SK-N-DZ (cell line): ENCODE data around the gene SMAP1.

ENCODE experiments used
- DNase-seq: peaks from one replicate; pipeline ENCODE4 v3.0.0-alpha.2; 2015; ENCODE audit warnings: low spot score

SMAP1 gene

DNA sequence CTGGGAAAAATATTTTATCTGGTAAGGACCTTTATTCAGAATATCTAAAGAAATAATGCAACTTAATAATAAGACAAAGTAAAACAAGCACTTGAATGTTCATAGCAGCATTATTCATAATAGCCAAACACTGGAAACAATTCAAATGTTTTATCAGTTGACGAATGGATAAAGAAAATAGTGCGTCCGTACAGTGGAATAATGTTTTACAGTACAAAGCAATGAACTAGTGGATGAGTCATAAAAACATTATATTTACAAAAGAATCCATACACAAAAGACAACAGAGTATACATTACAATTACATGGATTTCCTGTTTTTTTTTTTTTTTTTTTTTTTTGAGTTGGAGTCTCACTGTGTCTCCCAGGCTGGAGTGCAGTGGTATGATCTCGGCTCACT is 12.7 kb downstream of the SMAP1 start:
- DNase-seq: no peak

DNA sequence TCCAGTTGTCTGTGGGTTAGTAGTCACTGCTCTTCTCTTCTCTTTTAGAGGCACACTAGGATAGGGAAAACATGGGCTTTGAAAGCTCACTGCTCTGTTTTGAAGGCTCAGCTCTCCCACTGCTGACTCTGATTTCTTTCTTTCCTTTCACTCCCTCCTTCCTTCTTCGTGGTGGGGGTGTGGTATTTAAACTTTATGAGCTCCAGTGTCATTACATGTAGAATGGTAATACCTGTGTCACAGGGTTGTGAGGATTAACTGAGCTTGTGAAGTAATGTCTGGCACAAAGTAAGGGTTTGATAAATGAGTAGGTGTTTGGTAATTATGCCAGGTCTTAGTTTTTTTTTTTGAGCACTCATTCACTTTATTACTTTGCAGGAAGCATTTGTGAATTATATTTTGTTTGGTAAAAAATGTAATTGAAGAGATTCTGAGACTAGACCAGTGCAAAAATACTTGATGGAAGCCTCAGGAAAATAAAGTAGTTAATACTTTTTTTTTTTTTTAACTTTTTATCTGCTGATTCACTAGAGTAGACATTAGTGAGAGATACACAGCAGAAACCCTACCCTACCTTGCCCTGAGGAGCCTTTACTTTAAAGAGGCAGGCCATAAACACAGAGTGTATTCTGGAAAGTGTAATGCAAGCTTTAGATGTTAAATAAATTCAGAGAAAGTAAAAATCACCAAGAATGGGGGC is 17.3 kb downstream of the SMAP1 start:
- no peak for DNase-seq

DNA sequence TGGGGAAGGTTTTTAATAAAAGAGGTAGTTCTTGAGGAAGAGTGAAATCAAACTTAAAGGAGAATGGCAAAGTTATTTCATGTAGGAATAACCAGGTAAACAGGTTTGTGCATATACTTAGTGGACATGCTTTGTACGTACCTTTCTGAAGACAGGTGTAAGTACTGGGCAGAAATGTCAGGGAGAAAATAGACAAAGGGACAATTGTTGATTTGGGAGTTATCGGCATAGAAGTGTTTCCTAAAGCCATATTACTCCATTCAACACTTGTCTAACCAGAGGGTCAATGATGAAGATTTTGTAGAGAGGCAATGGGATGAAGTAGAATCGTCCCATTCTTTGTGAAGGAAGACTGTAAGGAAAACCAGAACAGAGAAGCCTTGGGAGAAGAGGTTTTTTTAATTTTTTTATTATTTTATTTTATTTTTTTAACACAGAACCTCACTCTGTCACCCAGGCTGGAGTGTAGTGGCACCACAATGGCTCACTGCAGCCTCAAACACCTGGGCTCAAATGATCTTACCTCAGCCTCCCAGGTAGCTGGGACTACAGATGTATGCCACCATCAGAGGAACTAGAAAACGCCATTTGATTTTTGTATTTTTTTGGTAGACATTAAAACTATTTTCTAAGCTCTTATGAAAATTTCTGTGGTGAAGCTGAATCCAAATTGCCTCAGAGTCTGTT is 18.0 kb downstream of the SMAP1 start:
- DNase-seq: no peak

DNA sequence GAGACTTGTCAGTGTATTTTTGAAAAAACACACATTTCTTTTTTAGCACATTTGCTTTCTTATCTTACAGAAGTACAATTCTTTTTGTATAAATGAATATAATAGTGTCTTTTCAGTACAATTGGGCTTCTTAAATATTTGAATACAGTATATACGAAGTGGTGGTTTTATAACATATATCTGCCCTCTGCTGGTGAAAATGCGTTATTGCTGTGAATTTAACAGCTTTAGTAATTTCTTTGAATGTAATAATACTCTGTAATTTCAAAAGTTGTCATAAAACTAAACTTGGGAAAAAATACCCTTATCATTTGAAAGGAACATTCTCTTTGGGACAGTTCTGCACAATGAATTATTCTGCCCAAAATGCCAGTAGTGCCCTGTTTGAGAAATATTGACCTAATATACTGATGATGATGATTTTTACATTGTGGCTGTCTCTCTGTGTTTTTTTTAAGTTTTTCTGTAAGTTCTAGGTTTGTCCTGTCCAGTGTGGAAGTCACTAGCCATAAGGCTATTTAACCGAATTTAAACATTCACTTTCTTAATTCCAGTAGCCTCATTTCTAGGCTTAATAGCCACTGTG is 19.0 kb downstream of the SMAP1 start:
- peak; percentile 37 for DNase-seq

DNA sequence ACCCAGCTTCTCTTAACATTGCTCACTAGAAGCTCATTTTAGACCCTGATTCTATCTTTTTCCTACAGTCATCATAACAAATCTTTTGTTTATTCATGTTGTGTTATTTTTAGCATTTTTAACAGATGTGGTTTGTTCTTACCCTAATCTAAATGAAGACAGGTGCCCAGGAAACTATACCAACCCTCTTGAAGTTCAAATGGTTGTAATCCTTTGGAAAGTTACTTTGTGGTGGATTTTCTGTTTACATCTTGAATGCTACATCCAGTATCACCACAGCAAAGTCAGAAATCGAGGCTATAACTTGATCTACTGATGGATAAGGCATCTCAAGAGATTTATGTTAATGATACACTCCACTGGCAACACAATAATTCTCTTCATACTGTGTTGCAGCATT is 26.2 kb downstream of the SMAP1 start:
- no peak for DNase-seq

DNA sequence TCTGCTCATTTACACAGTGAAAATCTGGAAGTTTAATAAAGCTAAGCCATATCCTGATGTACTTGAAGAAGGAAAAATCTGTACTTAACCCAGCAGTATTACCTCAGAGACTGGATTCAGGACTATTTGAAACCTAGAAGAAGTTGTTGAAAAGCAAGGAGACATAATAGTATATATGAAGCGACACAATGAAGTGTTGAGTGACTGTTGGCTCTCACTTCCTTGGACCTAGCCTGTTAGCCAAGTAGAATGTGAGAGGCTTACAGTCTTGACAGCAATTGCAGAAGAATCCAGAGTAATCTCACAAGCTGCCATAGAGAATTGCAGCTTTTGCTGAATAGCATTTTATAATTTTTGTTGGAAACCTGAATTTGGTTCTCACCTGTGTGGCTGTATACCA is 26.7 kb downstream of the SMAP1 start:
- DNase-seq: no peak

DNA sequence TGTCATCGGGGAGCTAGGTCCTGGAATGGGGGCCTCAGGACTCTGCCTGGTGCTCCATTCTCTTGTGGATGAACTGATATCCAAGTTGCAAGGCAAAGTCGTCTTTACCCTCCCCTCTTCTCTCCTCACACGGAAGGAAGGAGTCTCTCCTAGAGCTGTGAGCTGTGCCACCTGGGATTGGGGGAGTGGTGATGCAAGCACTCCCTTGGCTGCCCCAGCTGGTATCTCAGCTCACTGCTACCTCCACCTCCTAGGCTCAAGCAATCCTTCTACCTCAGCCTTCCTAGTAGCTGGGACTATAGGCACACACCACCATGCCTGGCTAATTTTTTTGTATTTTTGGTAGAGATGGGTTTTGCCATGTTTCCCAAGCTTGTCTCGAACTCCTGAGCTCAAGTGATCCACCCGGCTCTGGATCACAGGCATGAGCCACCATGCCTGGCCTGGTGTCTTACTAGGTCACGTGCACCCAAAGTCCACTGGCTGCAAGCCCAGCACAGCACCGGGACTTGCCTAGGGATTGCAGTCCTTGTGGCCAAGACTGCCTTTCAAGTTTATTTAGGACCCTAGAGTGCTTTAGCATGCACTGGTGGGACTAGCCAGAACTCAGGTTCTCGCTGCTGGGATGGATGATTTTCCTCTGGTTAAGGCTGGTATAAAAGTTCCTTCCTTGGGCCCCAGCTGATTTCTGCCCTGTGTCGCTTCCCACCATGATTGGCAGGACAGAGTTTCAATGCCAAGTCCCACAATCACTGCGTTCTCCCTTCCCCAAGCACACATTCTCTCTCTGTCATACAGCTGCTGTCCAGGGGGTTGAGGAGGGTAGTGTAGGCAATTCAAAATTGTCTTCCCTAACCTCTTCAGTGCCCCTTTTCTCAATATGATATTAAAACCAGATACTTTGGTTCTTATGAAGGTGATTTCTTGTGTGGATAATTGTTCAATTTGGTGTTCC is 33.5 kb downstream of the SMAP1 start:
- no peak for DNase-seq

DNA sequence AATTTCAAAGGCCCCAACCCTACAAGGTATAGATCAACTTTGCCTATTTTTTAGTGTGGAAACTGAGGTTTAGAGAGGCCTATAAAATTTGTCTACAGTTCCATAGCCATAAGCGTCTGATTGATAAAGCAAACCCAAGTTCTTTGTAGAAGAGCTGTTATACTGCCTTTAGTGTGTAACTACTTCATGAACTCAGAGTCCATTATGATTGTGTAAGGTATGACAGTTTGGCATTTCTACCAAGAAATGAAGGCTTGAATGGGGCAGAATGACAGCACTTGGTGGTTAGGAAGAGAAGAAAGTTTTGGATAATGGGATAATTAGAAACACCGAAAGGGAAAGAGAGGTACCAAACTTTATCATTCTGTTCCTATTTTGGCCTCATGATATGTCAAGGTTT is 38.1 kb downstream of the SMAP1 start:
- no peak for DNase-seq

DNA sequence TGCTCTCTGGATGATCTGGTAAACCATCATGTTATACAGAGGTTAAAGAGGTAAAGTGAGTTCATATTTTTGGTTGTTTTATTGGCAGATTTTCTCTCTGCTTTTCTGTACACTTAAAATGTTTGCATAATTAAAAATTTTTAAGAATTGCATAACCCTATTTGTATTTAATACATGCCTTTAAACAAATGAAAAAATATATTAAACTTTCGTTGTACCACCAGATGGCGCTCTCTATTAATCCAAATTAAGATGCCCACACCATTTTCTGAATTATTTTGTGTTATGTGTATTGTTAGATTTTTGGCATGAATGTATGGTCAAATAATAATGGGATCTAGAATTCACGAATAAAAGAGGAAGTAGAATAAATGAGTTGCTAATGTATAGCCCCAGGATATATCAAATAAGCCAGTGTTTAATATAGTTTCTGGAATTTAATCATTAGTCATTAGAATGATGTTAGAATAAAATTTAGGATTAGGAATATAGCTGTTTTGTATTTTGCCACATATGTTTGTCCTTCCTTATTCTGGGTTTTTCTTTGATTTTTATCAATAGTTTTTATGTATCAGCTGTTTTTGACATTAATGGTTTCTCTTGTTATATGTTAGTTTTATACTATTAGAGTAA is 38.9 kb downstream of the SMAP1 start:
- DNase-seq: peak; percentile 43

DNA sequence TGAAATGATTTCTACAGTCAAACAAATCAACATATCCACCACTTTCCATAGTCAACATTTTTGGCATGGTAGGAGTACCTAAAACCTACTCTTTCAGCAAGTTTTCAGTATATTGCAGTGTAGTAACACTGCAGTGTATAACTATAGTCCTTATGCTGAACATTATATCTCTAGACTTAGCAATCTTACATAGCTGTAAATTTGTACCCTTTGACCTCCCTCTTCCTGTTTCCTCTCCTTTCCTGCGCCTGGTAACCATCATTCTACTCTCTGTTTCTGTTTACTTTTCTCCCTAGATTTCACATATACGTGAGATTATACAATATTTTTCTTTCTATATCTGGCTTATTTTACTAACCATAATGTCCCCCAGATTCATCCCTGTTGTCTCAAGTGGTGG is 40.2 kb downstream of the SMAP1 start:
- no peak for DNase-seq

DNA sequence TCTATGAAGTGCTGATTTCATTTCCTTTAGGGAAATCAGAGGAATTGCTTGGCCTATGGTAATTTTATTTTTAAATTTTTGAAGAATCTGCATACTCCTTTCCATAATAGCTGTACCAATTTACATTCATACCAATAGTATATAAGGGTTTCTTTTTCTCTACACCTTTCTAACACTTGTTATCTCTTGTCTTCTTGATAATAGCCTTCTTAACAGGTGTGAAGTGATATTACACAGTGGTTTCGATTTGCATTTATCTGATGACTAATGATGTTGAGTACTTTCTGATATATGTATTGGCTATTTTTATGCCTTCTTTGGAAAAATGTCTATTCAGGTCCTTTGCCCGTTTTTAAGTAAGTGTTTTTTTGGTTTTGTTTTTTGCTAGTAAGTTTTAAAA is 40.8 kb downstream of the SMAP1 start:
- no peak for DNase-seq

DNA sequence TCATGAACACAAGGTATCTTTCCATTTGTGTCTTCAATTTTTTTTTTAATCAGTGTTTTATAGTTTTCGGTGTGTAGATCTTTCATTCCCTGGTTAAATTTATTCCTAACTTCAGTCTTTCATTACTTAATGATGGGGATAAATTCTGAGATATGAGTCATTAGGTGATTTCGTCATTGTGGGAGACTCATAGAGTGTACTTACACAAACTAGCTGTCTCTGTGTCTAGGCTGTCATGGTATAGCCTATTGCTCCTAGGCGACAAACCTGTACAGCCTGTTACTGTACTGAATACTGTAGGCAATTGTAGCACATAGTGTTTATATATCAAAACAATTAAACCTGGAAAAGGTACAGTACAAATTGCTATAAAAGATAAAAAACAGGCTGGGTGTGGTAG is 42.1 kb downstream of the SMAP1 start:
- DNase-seq: no peak

DNA sequence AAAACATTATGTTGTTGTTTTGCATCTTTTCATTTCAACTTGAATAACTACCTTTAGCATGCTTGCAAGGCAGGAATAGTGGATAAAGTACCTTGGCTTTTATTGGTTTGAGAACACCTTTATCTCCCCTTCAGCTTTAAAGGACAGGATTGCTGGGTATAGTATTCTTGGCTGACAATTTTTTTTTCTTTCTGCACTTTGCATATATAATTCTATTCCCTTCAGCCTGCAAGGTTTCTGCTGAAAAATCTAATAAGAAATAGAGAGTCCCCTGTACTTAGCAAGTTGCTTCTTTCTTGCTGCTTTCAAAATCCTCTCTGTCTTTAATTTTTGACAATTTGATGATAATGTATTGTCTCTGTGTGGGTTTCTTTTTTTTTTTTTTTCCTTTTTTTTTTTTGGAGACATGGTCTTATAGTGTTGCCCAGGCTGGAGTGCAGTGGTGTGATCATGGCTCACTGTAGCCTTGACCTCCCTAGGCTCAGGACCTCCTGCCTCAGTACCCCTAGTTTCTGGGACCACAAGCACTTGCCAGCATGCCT is 47.1 kb downstream of the SMAP1 start:
- no peak for DNase-seq

DNA sequence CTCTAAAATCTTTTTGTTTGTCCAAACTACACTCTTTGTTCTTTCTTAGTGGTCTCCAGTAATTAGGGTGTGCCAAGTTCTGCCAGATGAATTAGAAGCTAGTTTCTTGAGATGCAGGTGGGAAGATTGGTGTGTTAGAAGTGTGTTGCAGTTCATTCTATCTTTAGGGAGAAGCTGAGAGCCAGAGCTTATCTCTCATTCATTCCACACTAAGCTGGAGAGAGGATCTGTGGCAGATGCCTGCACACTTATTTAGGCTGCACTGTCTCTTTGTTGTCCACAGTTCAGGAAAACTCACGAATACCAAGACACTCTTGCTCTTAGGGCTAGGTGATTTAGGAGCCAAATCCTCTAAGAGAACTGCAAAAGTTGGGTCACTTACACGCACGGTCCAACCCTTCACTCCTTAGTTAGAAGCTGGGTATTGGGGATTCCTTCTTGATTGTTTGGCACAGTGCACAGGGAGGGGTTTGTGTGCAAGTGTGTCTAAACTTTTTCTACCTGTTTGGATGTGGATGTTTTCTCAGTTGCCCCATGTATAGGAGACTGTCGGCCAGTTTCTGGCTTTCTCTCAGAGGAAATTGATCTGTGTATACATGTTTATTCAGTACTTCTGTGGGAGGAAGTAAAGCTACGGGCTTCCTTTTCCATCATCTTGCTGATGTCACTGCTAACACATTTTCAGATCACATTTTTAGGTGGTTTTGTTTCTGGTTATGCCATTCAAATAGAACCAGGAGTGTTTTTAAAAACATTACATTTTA is 49.5 kb downstream of the SMAP1 start:
- no peak for DNase-seq

DNA sequence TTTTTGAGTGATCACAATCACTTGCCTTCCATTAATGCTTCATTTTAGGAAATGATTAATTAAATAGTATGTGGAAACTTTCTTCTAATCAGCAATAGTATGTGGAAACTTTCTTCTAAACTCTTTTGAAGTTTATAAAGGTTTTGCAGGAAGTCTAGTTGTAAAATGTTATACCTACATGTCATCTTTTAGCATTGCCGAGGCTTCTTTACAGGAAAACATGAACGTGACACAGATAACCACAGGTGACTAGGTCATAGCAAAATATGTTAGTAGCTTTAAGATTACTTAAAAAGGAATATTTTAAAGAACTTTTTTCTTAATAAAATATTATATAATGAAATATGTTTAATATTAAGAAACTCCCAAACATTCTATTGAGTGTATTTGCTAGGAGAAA is 56.8 kb downstream of the SMAP1 start:
- no peak for DNase-seq

DNA sequence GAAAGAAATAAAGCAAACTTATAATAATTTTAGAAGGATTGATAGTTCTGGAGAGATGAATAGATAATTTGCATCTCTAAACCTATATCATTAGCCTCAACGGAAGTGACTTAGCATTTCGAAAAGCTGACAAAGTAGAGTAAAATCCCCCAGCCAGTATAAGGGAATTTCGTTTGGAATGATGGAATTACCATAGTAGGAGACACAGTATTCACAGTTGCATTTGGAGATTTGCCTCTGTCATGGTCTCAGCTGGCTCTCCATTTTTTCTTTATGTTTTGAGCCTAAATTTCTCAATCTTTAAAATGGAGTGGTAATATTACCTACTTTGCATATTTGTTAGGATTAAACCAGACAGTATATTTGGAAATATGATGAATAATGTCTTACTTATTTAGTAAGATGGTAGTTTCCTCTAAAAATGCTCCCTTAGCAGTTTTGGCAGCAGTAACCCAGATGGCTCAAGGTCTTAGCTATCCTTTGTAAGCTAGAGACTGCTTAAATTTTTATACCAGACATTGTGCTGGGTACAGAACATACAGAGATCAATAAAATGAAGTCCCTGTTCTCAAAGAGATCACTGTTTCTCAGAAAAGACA is 58.2 kb downstream of the SMAP1 start:
- no peak for DNase-seq

DNA sequence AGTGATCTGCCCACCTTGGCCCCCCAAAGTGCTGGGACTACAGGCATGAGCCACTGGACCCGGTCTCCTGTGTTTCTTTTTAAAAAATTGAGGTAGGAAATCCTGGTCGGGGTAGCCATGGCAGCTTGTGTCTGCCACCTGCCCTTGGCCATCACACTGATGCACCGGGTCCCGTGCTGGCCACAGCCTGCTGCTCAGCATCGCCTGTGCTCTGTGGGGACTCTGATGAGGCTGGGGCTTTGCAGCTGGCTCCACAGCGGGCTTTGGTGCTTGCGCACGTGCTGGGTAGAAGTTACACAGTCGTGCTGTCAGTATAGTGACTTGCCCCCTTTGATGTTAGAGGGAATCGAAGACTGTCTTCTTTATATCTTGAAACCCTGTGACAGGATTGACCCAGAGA is 66.7 kb downstream of the SMAP1 start:
- DNase-seq: no peak

DNA sequence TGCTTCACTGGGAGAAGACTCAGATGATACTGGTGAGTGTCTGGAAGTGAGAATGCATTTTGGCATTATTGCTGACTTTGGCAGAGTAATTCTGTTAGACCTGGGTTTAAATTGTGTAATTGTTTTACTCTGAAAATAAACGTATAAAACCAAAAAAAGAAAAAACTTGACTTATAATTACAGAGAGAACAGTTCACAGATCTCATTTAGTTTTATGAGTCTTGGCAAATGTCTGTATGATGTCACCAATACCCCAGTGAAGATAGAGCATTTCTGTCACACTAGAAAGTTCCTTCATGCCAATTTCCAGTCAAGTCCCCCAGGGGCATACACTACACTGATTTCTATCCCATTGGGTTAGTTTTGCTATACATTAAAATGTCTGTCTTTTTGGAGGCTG is 67.3 kb downstream of the SMAP1 start:
- no peak for DNase-seq

DNA sequence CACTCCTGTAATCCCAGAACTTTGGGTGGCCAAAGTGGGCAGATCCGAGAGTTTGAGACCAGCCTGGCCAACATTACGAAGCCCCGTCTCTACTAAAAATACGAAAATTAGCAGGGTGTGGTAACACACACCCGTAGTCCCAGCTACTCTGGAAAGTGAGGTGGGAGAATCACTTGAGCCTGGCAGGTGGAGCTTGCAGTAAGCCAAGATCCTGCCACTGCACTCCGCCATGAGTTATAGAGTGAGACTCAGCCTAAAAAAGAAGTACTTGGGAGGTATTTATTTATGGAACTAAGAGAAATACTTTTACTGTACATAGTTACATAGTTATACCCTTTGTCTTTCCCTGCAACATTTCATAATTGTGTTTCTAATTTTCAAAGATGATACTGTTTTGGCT is 67.8 kb downstream of the SMAP1 start:
- DNase-seq: no peak

DNA sequence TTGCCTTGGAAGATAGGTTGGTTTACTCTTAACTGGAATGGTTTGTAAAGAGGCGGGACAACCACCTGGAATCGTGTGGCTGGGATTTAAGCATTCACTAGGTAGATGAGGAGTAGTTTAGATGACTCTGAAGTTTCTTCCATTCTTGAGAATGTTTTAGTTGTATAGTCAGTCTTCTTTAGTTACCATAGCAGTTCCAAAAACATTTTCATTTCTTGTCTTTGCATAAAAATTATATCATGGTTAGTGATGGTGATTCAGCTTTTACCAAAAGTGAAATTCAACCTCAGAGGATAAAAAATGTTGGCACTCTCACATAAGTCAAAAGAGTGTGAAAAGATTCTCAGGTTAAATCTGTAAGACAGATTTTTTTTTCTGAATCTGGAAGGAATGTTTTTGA is 70.3 kb downstream of the SMAP1 start:
- DNase-seq: no peak
